ENCODE results near the gene CHRM5.

GRCh38 chr15:33941279-33942063 lies 26.8 kb upstream of the CHRM5 start:
- no peak for TF ChIP-seq CTCF (conservative IDR thresholded peaks at IDR 0.05; ENCODE audit: low read length)
- no peak for TF ChIP-seq EZH2phosphoT487 (IDR thresholded peaks at IDR 0.05; ENCODE audit: borderline replicate concordance)
